SK-N-SH (cell line): ENCODE measurements around the gene CFAP251. TPM values are rescaled to one million over a fixed set of nuclear protein-coding genes. Genes with fewer than 3 reads are reported as not detected.

ENCODE experiments used
- CTCF ChIA-PET: fragments of 300-600, 350-600 bp; formaldehyde crosslinking; extraction: SDS; loops from one replicate; lab custom pipeline; 2021; lab: Yijun Ruan, JAX
- POLR2A ChIA-PET: fragments of 350-600 bp; sonication (Branson Sonifier 250); formaldehyde crosslinking; extraction: SDS; loops from one replicate; lab custom pipeline; 2020; ENCODE audit warnings: antibody characterized with exemption, inconsistent platforms; lab: Yijun Ruan, JAX
- DNase-seq: peaks from one replicate; pipeline ENCODE4 v3.0.0; 2012
- H2AFZ ChIP-seq: fragments of 200-600 bp; sonication (generic); 2 replicates; pipeline ENCODE4 v1.8.1; 2016; ENCODE audit warnings: antibody characterized with exemption, mild to moderate bottlenecking, low read depth
- H3F3A ChIP-seq: fragments of 200-600 bp; sonication (generic); replicated peaks from 2 replicates; pipeline ENCODE3; 2016; ENCODE audit warnings: antibody characterized with exemption, mild to moderate bottlenecking; ENCODE audit not compliant: insufficient read depth
- H3K27ac ChIP-seq, 2 experiments: fragments of 200-500 bp in 1 of 2; fragments of 200-600 bp in 1 of 2; sonication (Bioruptor generic) in 1 of 2; sonication (generic), shearing (Covaris generic) in 1 of 2; 2 replicates each; pipeline versions ENCODE4 v1.5.1 to v1.6.1; 2014 to 2016; ENCODE audit warnings: low read depth in 2 of 2, inconsistent platforms in 1 of 2, low read length in 1 of 2, mild to moderate bottlenecking in 1 of 2, mixed read lengths in 1 of 2
- H3K27me3 ChIP-seq: fragments of 200-600 bp; sonication (generic), shearing (Covaris generic); 2 replicates; pipeline ENCODE4 v1.6.1; 2016; ENCODE audit warnings: mixed run types; ENCODE audit not compliant: insufficient read depth
- H3K36me3 ChIP-seq, 2 experiments: fragments of 200-500 bp in 1 of 2; fragments of 200-600 bp in 1 of 2; sonication (Bioruptor generic) in 1 of 2; sonication (generic) in 1 of 2; replicated peaks in 1 of 2; 2 replicates each; pipeline versions ENCODE3 to v1.5.1; 2014 to 2016; ENCODE audit warnings: low read length in 1 of 2, mild to moderate bottlenecking in 1 of 2; ENCODE audit not compliant: insufficient read depth in 2 of 2, control insufficient read depth in 1 of 2
- H3K4me1 ChIP-seq, 2 experiments: fragments of 200-500 bp in 1 of 2; fragments of 200-600 bp in 1 of 2; sonication (Bioruptor generic) in 1 of 2; sonication (generic), shearing (Covaris generic) in 1 of 2; 2 replicates each; pipeline versions ENCODE4 v1.5.1 to v1.6.1; 2014 to 2016; ENCODE audit warnings: low read depth in 1 of 2, low read length in 1 of 2, mixed run types in 1 of 2; ENCODE audit not compliant: insufficient read depth in 2 of 2, control insufficient read depth in 1 of 2
- H3K4me2 ChIP-seq: fragments of 200-600 bp; sonication (generic), shearing (Covaris generic); 2 replicates; pipeline ENCODE4 v1.6.1; 2017; ENCODE audit warnings: mixed run types
- H3K4me3 ChIP-seq, 2 experiments: fragments of 200-500 bp in 1 of 2; fragments of 200-600 bp in 1 of 2; sonication (Bioruptor generic) in 1 of 2; sonication (generic), shearing (Covaris generic) in 1 of 2; 2 replicates each; pipeline versions ENCODE4 v1.5.1 to v1.8.1; 2014 to 2016; ENCODE audit warnings: low read depth in 2 of 2, inconsistent platforms in 1 of 2, low read length in 1 of 2, mild to moderate bottlenecking in 1 of 2, mixed read lengths in 1 of 2, moderate library complexity in 1 of 2
- H3K79me2 ChIP-seq: fragments of 200-600 bp; sonication (generic); 2 replicates; pipeline ENCODE4 v1.8.1; 2017; ENCODE audit warnings: mild to moderate bottlenecking; ENCODE audit not compliant: insufficient read depth
- H3K9ac ChIP-seq: fragments of 200-600 bp; sonication (generic); 2 replicates; pipeline ENCODE4 v1.6.1; 2017; ENCODE audit warnings: mixed run types
- H3K9me2 ChIP-seq: fragments of 200-600 bp; sonication (generic); 2 replicates; pipeline ENCODE4 v1.6.1; 2017; ENCODE audit warnings: mixed run types
- H3K9me3 ChIP-seq: fragments of 200-600 bp; sonication (generic); 2 replicates; pipeline ENCODE4 v1.6.1; 2017; ENCODE audit warnings: mixed run types, mild to moderate bottlenecking, moderate library complexity
- H4K20me1 ChIP-seq: fragments of 200-600 bp; sonication (generic); 2 replicates; pipeline ENCODE4 v1.6.1; 2017; ENCODE audit warnings: mild to moderate bottlenecking, mixed run types; ENCODE audit not compliant: insufficient read depth
- ELF1 ChIP-seq: IDR thresholded peaks from 2 replicates; pipeline ENCODE4 v1.4.0; 2012
- EP300 ChIP-seq, 2 experiments: IDR thresholded peaks; 2 replicates each; pipeline versions ENCODE4 v1.4.0 to v1.6.1; 2012; ENCODE audit warnings: borderline replicate concordance in 1 of 2, low read depth in 1 of 2, low read length in 1 of 2
- GATA2 ChIP-seq: sonication (generic); formaldehyde crosslinking; IDR thresholded peaks from 2 replicates; pipeline ENCODE4 v1.5.0; 2020; ENCODE audit warnings: mild to moderate bottlenecking, missing genetic modification reagents
- MEF2A ChIP-seq: IDR thresholded peaks from 2 replicates; pipeline ENCODE4 v1.4.0; 2012; ENCODE audit warnings: low read depth, borderline replicate concordance
- NRF1 ChIP-seq: IDR thresholded peaks from 2 replicates; pipeline ENCODE4 v1.6.1; 2012; ENCODE audit warnings: low read depth, mild to moderate bottlenecking, low read length
- POLR2AphosphoS5 ChIP-seq: IDR thresholded peaks from 2 replicates; pipeline ENCODE4 v1.6.1; 2012; ENCODE audit warnings: low read depth, low read length
- RAD21 ChIP-seq: IDR thresholded peaks from 2 replicates; pipeline ENCODE4 v1.6.1; 2012; ENCODE audit warnings: mild to moderate bottlenecking, low read length
- RCOR1 ChIP-seq: fragments of 150-350 bp; IDR thresholded peaks from 2 replicates; pipeline ENCODE4 v1.6.1; 2017; ENCODE audit warnings: antibody characterized with exemption, low read length
- RFX5 ChIP-seq: IDR thresholded peaks from 2 replicates; pipeline ENCODE4 v1.6.1; 2012; ENCODE audit warnings: mild to moderate bottlenecking, improper control_type of control experiment, low read length
- SIN3A ChIP-seq: IDR thresholded peaks from 2 replicates; pipeline ENCODE4 v1.6.1; 2012; ENCODE audit warnings: low read depth, mild to moderate bottlenecking, low read length, moderate library complexity, borderline replicate concordance
- YY1 ChIP-seq: IDR thresholded peaks from 2 replicates; pipeline ENCODE4 v1.4.0; 2012; ENCODE audit warnings: low read depth, mild to moderate bottlenecking
- ZBTB33 ChIP-seq: IDR thresholded peaks from 2 replicates; pipeline ENCODE4 v1.4.0; 2012; ENCODE audit warnings: low read depth, borderline replicate concordance
- WGBS: methylation state at CpG from one replicate; pipeline ENCODE4 v1.1.6; 2017; ENCODE audit warnings: low lambda C conversion rate; 5-methylcytosine and 5-hydroxymethylcytosine counted together
- polyA plus RNA-seq, 3 experiments: library from polyadenylated mRNA; depleted of rRNA; stranded (reverse); fragments of >200 nt; gene quantifications; 2 replicates each; pipeline ENCODE4 v1.2.3, GENCODE V29; 2012
- TF ChIP-seq, protein P1 (sequence below): IDR thresholded peaks from 2 replicates; pipeline ENCODE4 v1.4.0; 2012; ENCODE audit warnings: low read depth

CFAP251 gene
- polyA plus RNA-seq, 1 of the 3 experiments (the other 2 are of a cell fraction): 5.7 TPM

DNA sequence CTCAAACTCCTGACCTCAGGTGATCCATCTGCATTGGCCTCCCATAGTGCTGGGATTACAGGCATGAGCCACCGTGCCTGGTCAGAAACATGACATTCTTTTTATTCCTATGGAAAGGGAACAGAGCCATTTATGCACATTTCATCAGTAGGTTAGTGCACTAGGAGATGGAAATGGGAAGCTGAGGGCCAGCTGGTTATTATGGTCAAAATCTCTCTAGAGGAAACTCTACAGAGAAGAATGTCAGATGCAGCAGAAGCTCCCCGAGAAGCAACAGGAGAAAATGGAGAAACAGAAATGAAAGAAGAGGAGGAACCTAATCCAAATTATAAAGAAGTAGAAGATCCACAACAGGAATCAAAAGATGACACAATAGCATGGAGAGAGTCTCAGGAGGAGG lies 2.7 kb downstream of the CFAP251 start (continued):
- no peak for TF ChIP-seq SIN3A
- no peak for TF ChIP-seq RFX5

DNA sequence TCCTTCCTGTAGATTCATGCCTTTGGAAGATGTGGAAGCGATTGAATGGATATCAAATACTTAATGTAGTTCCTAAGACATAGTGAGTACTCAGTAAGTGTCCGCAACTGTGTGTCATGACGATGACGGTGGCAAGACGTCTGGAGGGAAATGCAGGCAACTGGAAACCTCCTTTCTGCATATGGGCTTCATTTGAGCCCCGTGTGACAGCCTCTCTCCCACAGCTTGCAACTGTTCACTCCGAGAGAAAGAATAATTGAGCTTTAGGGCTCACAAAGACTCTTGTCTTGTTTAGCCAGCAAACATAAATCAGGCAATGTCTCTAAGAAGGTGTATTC lies 6.9 kb downstream of the CFAP251 start:
- H3K4me1 ChIP-seq: peaks cover 0 to 32% of the 10 kb centered on the region in 2 experiments; a peak in 2 of 4 replicates
- POLR2A ChIA-PET: no interaction called here
- peak overlapping the region in 1 of 2 experiments; percentile 88; a peak in 3 of 4 replicates for H3K27ac ChIP-seq
- no peaks in the 10 kb centered on the region for H3K27me3 ChIP-seq
- H3F3A ChIP-seq: peaks cover 6% of the 10 kb centered on the region
- no peak for TF ChIP-seq ZBTB33
- TF ChIP-seq, protein P1, sequence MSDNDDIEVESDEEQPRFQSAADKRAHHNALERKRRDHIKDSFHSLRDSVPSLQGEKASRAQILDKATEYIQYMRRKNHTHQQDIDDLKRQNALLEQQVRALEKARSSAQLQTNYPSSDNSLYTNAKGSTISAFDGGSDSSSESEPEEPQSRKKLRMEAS: no peak
- no peak for TF ChIP-seq MEF2A
- no peak for TF ChIP-seq GATA2 (CRISPR knock-in tag)
- TF ChIP-seq RAD21: no peak
- no peak for TF ChIP-seq RFX5
- no peak for TF ChIP-seq NRF1
- TF ChIP-seq EP300 (IDR thresholded peaks at IDR 0.05; ENCODE audit: borderline replicate concordance in 1 of 2, low read depth in 1 of 2, low read length in 1 of 2): no peak
- TF ChIP-seq ELF1: no peak
- TF ChIP-seq POLR2AphosphoS5: no peak
- TF ChIP-seq YY1: no peak
- TF ChIP-seq RCOR1: no peak
- TF ChIP-seq, all 33 proteins: peak for 0
- Histone ChIP-seq H4K20me1 (no peaks in the 10 kb centered on the region), H2AFZ (peak overlapping the region; percentile 71; the same call in 1 of the 2 replicates), H3K9me3 (no peaks in the 10 kb centered on the region), H3K79me2 (no peaks in the 10 kb centered on the region; the same call in 1 of the 2 replicates), H3K9ac (peak overlapping the region; percentile 66; the same call in 1 of the 2 replicates), H3K4me2 (peak overlapping the region; percentile 63; the same call in 1 of the 2 replicates), H3K36me3 (no peaks in the 10 kb centered on the region), H3K4me3 (no peak overlapping the region), H3K9me2 (no peaks in the 10 kb centered on the region)
- CTCF ChIA-PET: no interaction called here
- DNase-seq: no peak
- 76% methylated on average over 7 of the region's 7 CpGs for WGBS
